Activated T-helper 1 cell treated with anti-CD3 and anti-CD28 coated beads, Interleukin-12 subunit alpha, Interleukin-12 subunit beta, Interleukin-2, Interleukin-4 antibody, amounts not matched to agents 30 ng/mL and 10 ng/mL and 1 ng/mL, durations not matched to agents 14 hours and 24 hours and 36 hours (primary cell): ENCODE results near the gene CHD3. TPM values are rescaled to one million over a fixed set of nuclear protein-coding genes. Genes with fewer than 3 reads are reported as not detected.

Experiments
- DNase-seq: peaks from one replicate; pipeline ENCODE4 v3.0.0; 2021; ENCODE audit warnings: low spot score
- H3K27ac Mint-ChIP-seq: one replicate; pipeline ENCODE4 v1.8.0; 2021; ENCODE audit warnings: mild to moderate bottlenecking, mixed read lengths
- H3K27me3 Mint-ChIP-seq: one replicate; pipeline ENCODE4 v1.8.0; 2022; ENCODE audit warnings: mild to moderate bottlenecking, moderate library complexity, mixed read lengths; ENCODE audit not compliant: insufficient read depth
- H3K36me3 Mint-ChIP-seq: one replicate; pipeline ENCODE4 v1.8.0; 2021; ENCODE audit warnings: low read depth, mixed read lengths
- H3K4me1 Mint-ChIP-seq: one replicate; pipeline ENCODE4 v1.8.0; 2021; ENCODE audit warnings: low read depth, mixed read lengths
- H3K4me3 Mint-ChIP-seq: one replicate; pipeline ENCODE4 v1.8.0; 2021; ENCODE audit warnings: mild to moderate bottlenecking, moderate library complexity, mixed read lengths
- H3K9me3 Mint-ChIP-seq: one replicate; pipeline ENCODE4 v1.8.0; 2021; ENCODE audit warnings: mixed read lengths
- intact Hi-C: fragments of 100-400 bp; cut with micrococcal nuclease; formaldehyde crosslinking; loops from one replicate; pipeline ENCODE4 v1.15.1; 2024
- total RNA-seq: library from RNA; stranded (reverse); gene quantifications from 2 replicates; pipeline ENCODE4 v1.2.3, GENCODE V29; 2022

The CHD3 gene
- total RNA-seq, 1 donor from 2014 or later: 125 TPM

DNA sequence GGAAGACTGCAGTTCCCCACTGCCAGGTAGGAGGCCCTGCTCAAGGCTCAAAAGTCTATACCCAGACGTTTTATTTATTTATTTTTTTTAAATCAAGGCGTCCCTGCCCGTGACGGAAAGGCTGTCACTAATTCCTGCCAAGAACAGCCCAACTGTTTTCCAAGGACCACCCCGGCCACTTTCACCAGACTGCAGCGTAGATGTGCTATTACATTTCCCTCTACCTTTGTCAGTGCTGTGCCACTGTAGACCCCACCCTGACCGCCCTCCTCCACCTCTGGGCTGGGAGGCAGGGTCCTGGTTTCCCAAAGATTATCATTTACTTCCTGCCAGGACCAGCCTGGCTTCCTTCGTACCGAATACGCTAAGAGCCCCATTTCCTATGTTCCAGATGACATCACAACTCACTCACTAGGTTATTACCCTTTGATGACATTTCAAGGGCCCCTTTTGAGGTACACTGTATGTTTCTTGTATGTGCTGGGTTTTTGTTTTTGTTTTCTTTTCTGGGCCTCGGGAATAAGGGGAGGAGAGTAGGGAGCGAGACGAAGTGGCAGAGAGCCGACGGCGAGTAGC, 33.8 kb downstream of the CHD3 start:
- no peaks in the 10 kb centered on the region for H3K27me3 Mint-ChIP-seq
- H3K9me3 Mint-ChIP-seq: no peaks in the 10 kb centered on the region
- peak overlapping the region; percentile 70 for H3K4me3 Mint-ChIP-seq
- intact Hi-C loops: loop anchor here (1.0 kb wide), 1 partner anchor 9 kb away; the partner anchor contains the start of gene TRAPPC1
- peaks cover 4% of the 10 kb centered on the region for H3K36me3 Mint-ChIP-seq
- peak overlapping the region; percentile 59 for H3K27ac Mint-ChIP-seq
- H3K4me1 Mint-ChIP-seq: peaks cover 13% of the 10 kb centered on the region
- no peak for DNase-seq

DNA sequence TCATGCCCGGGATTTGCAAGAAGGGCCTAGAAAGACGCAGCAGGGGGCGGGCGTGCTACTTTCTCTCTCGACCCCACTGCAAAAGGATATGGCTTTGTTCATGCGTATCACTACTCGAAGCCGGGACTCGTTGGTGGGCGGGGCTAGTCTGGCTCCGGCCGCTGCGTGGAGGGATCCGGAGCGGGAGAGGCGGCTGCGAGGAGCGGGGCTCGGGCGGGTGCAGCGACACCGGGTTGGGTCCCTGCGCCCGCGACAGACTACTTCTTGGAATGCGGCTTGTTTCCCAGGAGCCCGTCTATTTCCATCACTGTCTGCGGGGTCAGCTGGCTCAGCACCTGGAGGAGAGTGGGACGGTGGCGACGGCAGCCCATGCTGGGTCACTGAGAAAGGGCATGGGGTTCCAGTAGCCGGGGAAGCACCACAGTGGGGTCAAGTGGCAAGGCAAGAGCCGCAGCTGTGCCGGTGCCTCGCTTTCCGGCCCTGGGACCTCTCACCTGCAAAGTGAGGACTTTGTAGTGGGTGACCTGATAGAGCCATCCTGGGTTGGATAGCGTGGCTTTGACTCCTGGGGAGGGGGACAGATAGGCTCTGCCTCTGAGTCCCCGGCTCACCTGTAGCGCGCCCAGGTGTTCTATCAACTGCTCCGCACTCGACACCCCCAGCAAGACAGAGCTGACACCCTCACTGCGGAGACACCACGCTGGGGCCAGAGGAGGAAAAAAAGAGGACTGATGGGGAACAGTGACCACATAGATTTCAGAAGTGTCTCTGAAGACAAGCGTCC, 34.4 kb downstream of the CHD3 start:
- intact Hi-C loops: loop anchor here (1.0 kb wide), 1 partner anchor 8 kb away; the partner anchor contains the start of gene TRAPPC1
- Mint-ChIP-seq H3K27me3 (no peaks in the 10 kb centered on the region), H3K4me3 (peak overlapping the region; percentile 70), H3K4me1 (peaks cover 13% of the 10 kb centered on the region), H3K27ac (peak overlapping the region; percentile 59), H3K36me3 (peaks cover 8% of the 10 kb centered on the region), H3K9me3 (no peaks in the 10 kb centered on the region)
- peak; percentile 76 for DNase-seq

GRCh38 chr17:7927596-7927995, 39.0 kb downstream of the CHD3 start:
- Mint-ChIP-seq H3K27ac (peak overlapping the region; percentile 35), H3K4me1 (peaks cover 23% of the 10 kb centered on the region), H3K9me3 (no peaks in the 10 kb centered on the region), H3K36me3 (peaks cover 10% of the 10 kb centered on the region), H3K27me3 (no peaks in the 10 kb centered on the region), H3K4me3 (no peak overlapping the region)
- intact Hi-C loops: no loop called here
- DNase-seq: no peak

- intact Hi-C loops: loop anchor here (5.0 kb wide), 1 partner anchor 527 kb away; the partner anchor contains the start of gene TMEM256
Observed at GRCh38 chr17:7929158-7930023, 40.8 kb downstream of the CHD3 start, which contains the start of gene KCNAB3. Gene KCNAB3, minus strand, starts transcription at chr17:7929856. Its CDS starts 421 bp downstream, at chr17:7929435.

DNA sequence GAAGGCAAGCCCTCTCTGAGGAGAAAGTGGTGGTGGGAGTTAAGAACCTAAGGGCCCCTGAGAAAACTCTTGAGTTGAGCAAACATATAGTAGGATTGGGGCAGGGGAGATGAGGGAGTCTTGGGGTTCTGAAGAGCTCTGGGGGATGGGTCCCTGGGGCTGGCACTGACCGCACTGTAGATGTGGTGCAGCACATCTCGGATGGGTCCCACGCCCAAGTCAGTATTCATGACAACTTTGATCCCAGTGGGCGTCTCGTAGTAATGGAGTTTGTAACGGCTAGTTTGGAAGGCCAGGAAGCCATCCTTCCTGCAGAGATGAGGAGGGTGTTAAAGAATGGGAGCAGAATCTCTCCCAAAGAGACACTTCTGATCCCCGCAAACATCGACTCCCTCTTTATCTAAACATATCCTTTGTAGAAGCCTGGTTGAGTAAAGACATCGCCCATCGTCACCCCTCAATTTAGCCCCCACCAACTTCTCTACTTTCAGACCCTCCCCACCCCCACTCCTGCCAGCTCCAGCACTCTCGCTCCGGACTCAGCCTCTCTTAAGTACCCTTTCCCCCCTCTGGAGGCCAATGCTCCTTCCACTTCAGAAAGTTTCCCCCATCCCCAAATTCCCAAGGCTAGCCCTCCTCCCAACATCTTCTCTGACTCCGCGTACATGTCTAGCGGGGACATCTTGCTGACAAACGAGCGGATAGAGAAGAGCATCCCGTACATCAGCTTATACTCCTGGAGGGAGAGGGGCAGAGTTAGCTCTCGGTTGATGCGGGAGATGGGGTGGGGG, 42.4 kb downstream of the CHD3 start:
- peak overlapping the region; percentile 99 for H3K4me3 Mint-ChIP-seq
- no peak for DNase-seq
- peaks cover 42% of the 10 kb centered on the region for H3K4me1 Mint-ChIP-seq
- intact Hi-C loops: loop anchor here (1.0 to 5.0 kb wide), 3 partner anchors 9 to 529 kb away; partner anchors contain the start of genes TMEM256 and WRAP53
- no peaks in the 10 kb centered on the region for H3K9me3 Mint-ChIP-seq
- H3K27me3 Mint-ChIP-seq: no peaks in the 10 kb centered on the region
- peak overlapping the region; percentile 64 for H3K27ac Mint-ChIP-seq
- peaks cover 19% of the 10 kb centered on the region for H3K36me3 Mint-ChIP-seq

More at GRCh38 chr17:7929158-7930023, 40.8 kb downstream of the CHD3 start, which contains the start of gene KCNAB3:
- Mint-ChIP-seq H3K27me3 (no peaks in the 10 kb centered on the region), H3K4me1 (peaks cover 36% of the 10 kb centered on the region), H3K36me3 (peaks cover 11% of the 10 kb centered on the region), H3K4me3 (peak within 1 kb of the TSS; percentile 99), H3K27ac (peak within 1 kb of the TSS; percentile 64), H3K9me3 (no peaks in the 10 kb centered on the region)
- peak; percentile 45 for DNase-seq

DNA sequence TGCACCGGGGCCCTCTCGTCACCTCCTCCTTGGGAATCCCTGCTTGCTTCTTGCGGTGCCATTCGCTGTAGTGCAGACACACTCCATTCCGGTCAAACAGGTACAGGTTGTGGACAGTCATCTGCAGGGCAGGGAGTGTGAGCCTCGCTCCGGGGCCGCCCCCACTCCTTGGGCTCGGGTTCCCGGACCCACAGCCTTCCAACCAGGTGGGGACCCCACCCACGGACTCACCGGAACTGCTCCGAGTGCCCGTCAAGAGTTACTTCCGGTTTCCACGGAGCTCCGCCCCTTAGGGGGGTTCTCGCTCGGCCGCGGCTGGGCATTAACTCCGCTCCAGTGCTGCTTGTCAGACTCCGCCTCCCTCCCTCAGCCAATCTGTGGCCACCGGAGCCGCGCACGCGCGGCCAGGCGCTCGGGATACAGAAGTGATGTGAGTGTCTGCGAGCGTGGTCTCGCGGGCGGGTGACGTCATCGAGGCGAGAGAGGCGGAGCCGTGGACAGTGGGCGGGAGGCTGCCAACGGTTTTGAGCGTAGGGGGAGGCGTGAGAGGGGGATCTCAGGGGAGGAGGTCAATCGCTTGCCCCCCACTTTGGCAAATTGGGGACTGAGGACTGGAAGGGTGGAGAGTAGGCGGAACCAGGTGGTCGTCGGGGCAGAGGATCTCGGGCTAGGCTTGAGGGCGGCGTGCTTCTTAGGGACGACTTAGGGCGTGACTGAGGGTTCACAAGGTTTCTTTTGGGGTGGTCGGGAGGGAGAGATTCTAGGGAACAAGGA, 43.3 kb downstream of the CHD3 start, which contains the start of the genes CNTROB and TRAPPC1:
Gene CNTROB (plus strand): TSS at position 498 of the 774 bp plus-strand sequence. CDS start 874 bp downstream, outside the sequence.
Gene TRAPPC1 (minus strand): TSS at position 238 of the 774 bp plus-strand sequence. CDS start 117 bp downstream, at position 121.
- Mint-ChIP-seq H3K27me3 (no peaks in the 10 kb centered on the region), H3K4me3 (peak within 1 kb of the TSS; percentile 99), H3K4me1 (peaks cover 42% of the 10 kb centered on the region), H3K36me3 (peaks cover 25% of the 10 kb centered on the region), H3K27ac (peak within 1 kb of the TSS; percentile 99), H3K9me3 (no peaks in the 10 kb centered on the region)
- intact Hi-C loops: loop anchor here (1.0 to 5.0 kb wide), 13 partner anchors 10 to 530 kb away; partner anchors contain the start of genes KDM6B, NAA38, RPL26 and TMEM256
- peak; percentile 100 for DNase-seq

- H3K9me3 Mint-ChIP-seq: no peaks in the 10 kb centered on the region
Observed at GRCh38 chr17:7932483-7932891, 43.9 kb downstream of the CHD3 start.

DNA sequence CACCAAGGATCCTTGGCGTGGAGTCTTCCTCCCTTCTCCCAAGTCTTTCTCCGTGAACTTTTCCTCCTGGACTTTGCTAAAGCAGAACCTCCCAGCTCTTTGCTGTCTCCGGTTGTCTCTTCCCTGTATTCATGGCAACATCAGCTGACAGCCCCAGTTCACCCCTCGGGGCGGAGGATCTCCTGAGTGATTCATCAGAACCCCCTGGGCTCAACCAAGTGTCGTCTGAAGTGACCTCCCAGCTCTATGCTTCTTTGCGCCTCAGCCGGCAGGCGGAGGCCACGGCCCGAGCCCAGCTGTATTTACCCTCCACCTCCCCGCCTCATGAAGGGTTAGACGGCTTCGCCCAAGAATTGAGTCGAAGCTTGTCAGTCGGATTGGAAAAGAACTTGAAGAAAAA, 44.4 kb downstream of the CHD3 start:
- H3K36me3 Mint-ChIP-seq: peaks cover 20% of the 10 kb centered on the region
- no peaks in the 10 kb centered on the region for H3K27me3 Mint-ChIP-seq
- H3K4me1 Mint-ChIP-seq: peaks cover 42% of the 10 kb centered on the region
- H3K9me3 Mint-ChIP-seq: no peaks in the 10 kb centered on the region
- intact Hi-C loops: loop anchor here (1.0 to 5.0 kb wide), 11 partner anchors 18 to 531 kb away; partner anchors contain the start of genes KDM6B, NAA38, RPL26 and TMEM256
- peak overlapping the region; percentile 99 for H3K27ac Mint-ChIP-seq
- H3K4me3 Mint-ChIP-seq: peak overlapping the region; percentile 99
- no peak for DNase-seq

More at GRCh38 chr17:7932483-7932891, 43.9 kb downstream of the CHD3 start:
- no peaks in the 10 kb centered on the region for H3K27me3 Mint-ChIP-seq
- intact Hi-C loops: loop anchor here (1.0 to 5.0 kb wide), 11 partner anchors 17 to 530 kb away; partner anchors contain the start of genes KDM6B, NAA38, RPL26 and TMEM256
- H3K4me1 Mint-ChIP-seq: peaks cover 42% of the 10 kb centered on the region
- peak overlapping the region; percentile 99 for H3K4me3 Mint-ChIP-seq
- peak; percentile 16 for DNase-seq
- H3K36me3 Mint-ChIP-seq: peaks cover 22% of the 10 kb centered on the region
- H3K27ac Mint-ChIP-seq: peak overlapping the region; percentile 99

DNA sequence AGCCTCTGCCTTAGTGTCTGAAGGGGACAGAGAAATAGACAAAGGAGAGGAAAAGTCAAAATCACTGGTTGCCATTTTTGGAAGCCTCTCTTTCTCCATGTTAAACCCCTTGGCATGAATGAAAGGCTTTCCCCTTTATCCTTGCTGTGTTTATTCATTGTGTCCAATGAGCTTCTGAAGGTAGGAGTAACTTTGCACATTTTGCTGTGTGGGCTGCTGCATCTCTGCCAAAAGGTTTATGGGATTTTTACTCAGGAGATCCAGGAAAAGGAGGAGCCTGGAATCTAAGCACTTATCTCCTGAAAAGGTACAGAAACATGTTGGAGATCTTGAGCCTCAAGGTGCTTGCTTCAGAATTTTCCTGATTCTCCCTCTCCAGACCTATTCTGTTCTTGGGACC, 47.3 kb downstream of the CHD3 start:
- Mint-ChIP-seq H3K9me3 (no peaks in the 10 kb centered on the region), H3K36me3 (peaks cover 34% of the 10 kb centered on the region), H3K4me1 (peaks cover 32% of the 10 kb centered on the region), H3K4me3 (no peak overlapping the region), H3K27ac (no peak overlapping the region), H3K27me3 (no peaks in the 10 kb centered on the region)
- intact Hi-C loops: no loop called here
- DNase-seq: no peak

- Mint-ChIP-seq H3K9me3 (no peaks in the 10 kb centered on the region), H3K4me1 (no peaks in the 10 kb centered on the region), H3K27ac (no peak overlapping the region), H3K27me3 (no peaks in the 10 kb centered on the region), H3K36me3 (peaks cover 52% of the 10 kb centered on the region), H3K4me3 (no peak overlapping the region)
- no peak for DNase-seq
- intact Hi-C loops: no loop called here
Observed at GRCh38 chr17:7940034-7940433, 51.4 kb downstream of the CHD3 start.

DNA sequence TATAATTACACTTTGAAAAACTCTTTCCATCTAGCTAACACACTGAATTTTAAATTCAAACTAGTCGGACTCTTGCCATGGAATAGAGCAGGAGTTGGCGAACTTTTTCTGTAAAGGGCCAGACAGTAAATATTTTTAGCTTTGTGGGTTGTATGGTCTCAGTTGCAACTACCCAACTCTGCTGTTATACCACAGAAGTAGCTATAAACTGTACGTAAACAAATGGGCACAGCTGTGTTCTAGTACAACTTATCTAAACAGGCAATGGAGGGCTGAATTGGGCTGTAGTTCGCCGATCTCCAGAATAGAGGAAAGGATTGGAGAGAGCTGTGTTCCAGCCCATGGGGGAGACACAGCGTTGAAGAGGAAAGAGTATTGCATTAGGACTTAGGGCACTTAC, 52.2 kb downstream of the CHD3 start:
- intact Hi-C loops: no loop called here
- Mint-ChIP-seq H3K4me1 (no peaks in the 10 kb centered on the region), H3K9me3 (no peaks in the 10 kb centered on the region)

More for the DNA sequence above, 52.2 kb downstream of the CHD3 start:
- Mint-ChIP-seq H3K27ac (no peak overlapping the region), H3K27me3 (no peaks in the 10 kb centered on the region), H3K4me3 (no peak overlapping the region), H3K36me3 (peaks cover 53% of the 10 kb centered on the region)
- no peak for DNase-seq
